SK-N-SH treated with all-trans-retinoic acid at 6 μM for 48 hours (cell line): ENCODE measurements around the gene ARHGEF38.

Source experiments
- ZNF565 ChIP-seq: fragments of 450-650 bp; formaldehyde crosslinking; conservative IDR thresholded peaks from 2 replicates; pipeline ENCODE4 v1.5.0; 2020; ENCODE audit warnings: low read depth, mild to moderate bottlenecking, moderate library complexity
- TF ChIP-seq, protein P1 (sequence below): fragments of 250-450 bp; sonication (Bioruptor Pico); IDR thresholded peaks from 2 replicates; pipeline ENCODE4 v1.8.0; 2021; ENCODE audit warnings: low read depth, mild to moderate bottlenecking, moderate library complexity, borderline replicate concordance

DNA sequence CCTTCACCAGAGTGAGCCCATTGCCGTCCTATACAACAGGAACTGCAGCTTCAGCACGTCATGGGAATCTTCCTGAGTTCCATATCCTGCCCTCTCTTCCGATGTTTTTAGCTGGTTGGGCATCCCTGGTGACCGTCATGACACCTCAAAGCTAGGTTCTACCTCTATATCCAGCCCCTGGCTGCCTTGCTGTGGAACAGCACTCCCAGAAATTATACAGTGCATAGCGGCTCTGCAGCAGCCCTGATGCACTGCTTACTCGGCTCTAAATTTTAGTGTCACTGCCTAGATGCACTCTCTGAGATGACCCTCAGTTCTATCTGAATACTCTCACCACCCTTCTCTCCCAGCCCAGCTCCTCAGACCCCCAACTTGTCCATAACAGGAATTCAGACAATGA is 44.3 kb downstream of the ARHGEF38 start:
- no peak for TF ChIP-seq ZNF565
- TF ChIP-seq, protein P1, sequence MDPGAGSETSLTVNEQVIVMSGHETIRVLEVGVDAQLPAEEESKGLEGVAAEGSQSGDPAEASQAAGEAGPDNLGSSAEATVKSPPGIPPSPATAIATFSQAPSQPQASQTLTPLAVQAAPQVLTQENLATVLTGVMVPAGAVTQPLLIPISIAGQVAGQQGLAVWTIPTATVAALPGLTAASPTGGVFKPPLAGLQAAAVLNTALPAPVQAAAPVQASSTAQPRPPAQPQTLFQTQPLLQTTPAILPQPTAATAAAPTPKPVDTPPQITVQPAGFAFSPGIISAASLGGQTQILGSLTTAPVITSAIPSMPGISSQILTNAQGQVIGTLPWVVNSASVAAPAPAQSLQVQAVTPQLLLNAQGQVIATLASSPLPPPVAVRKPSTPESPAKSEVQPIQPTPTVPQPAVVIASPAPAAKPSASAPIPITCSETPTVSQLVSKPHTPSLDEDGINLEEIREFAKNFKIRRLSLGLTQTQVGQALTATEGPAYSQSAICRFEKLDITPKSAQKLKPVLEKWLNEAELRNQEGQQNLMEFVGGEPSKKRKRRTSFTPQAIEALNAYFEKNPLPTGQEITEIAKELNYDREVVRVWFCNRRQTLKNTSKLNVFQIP (CRISPR knock-in tag) = no peak
